A549 (cell line): Measurements from ENCODE around the gene NEUROD6. TPM values are rescaled to one million over a fixed set of nuclear protein-coding genes. Genes with fewer than 3 reads are reported as not detected.

Source experiments
- ATAC-seq, 2 experiments: fragments of 200-7000 bp in 1 of 2; fragments of >200 bp in 1 of 2; cut with Nextera tagmentation in 1 of 2; cut with Tn5 transposase in 1 of 2; 3 replicates each; pipeline versions ENCODE4 v1.8.0 to v1.9.1; 2018 to 2020; ENCODE audit warnings: mild to moderate bottlenecking in 1 of 2, moderate library complexity in 1 of 2
- CTCF ChIA-PET: fragments of 300-600 bp; sonication (Branson Sonifier 250); formaldehyde crosslinking; extraction: SDS; loops from one replicate; lab custom pipeline; 2021; ENCODE audit warnings: antibody characterized with exemption, inconsistent platforms; lab: Yijun Ruan, JAX
- POLR2A ChIA-PET: fragments of 350-600 bp; formaldehyde crosslinking; extraction: SDS; loops from one replicate; lab custom pipeline; 2021; ENCODE audit warnings: antibody characterized with exemption, inconsistent platforms; lab: Yijun Ruan, JAX
- DNase-seq, 2 experiments: peaks; one replicate each; pipeline versions ENCODE4 v3.0.0 to v3.0.0-alpha.2; 2011 to 2016; ENCODE audit warnings: low read depth in 1 of 2, low spot score in 1 of 2
- FAIRE-seq: peaks from 2 replicates; lab custom pipeline; 2011; peaks lifted over from hg19 to GRCh38; lab: Jason Lieb, UNC
- H3K27ac ChIP-seq, 2 experiments: fragments of >200 bp; sonication (Bioruptor Twin); formaldehyde crosslinking; 3 replicates each; pipeline ENCODE4 v1.5.1; 2016 to 2017
- H3K4me1 ChIP-seq: fragments of >200 bp; sonication (Bioruptor Twin); formaldehyde crosslinking; 3 replicates; pipeline ENCODE4 v1.6.1; 2016
- H3K4me2 ChIP-seq: fragments of >200 bp; sonication (Bioruptor Twin); formaldehyde crosslinking; 3 replicates; pipeline ENCODE4 v1.6.1; 2016
- H3K4me3 ChIP-seq: fragments of >200 bp; sonication (Bioruptor Twin); formaldehyde crosslinking; 3 replicates; pipeline ENCODE4 v1.5.1; 2016
- H3K9me3 ChIP-seq: fragments of >200 bp; sonication (Bioruptor Twin); formaldehyde crosslinking; 3 replicates; pipeline ENCODE4 v1.6.1; 2016
- BCL3 ChIP-seq: fragments of >200 bp; sonication (Bioruptor Twin); formaldehyde crosslinking; IDR thresholded peaks from 3 replicates; pipeline ENCODE4 v1.6.1; 2016
- CBX2 ChIP-seq: fragments of 200-600 bp; sonication (generic); IDR thresholded peaks from 2 replicates; pipeline ENCODE4 v1.6.1; 2016; ENCODE audit warnings: low read depth, mild to moderate bottlenecking, borderline replicate concordance
- CEBPB ChIP-seq, 2 experiments: fragments of >200 bp in 1 of 2; sonication (Bioruptor Twin) in 1 of 2; formaldehyde crosslinking in 1 of 2; IDR thresholded peaks; 2 replicates each; pipeline ENCODE4 v1.6.1; 2012 to 2016
- CHD2 ChIP-seq: fragments of 150-350 bp; IDR thresholded peaks from 2 replicates; pipeline ENCODE4 v1.6.1; 2014; ENCODE audit warnings: low read length; ENCODE audit not compliant: partially characterized antibody
- CHD4 ChIP-seq: fragments of 200-600 bp; sonication (generic); IDR thresholded peaks from 2 replicates; pipeline ENCODE4 v1.6.1; 2016; ENCODE audit warnings: antibody characterized with exemption, mild to moderate bottlenecking, borderline replicate concordance
- E2F6 ChIP-seq: IDR thresholded peaks from 2 replicates; pipeline ENCODE4 v1.6.1; 2012; ENCODE audit warnings: low read depth, borderline replicate concordance
- EP300 ChIP-seq, 2 experiments: fragments of >200 bp; sonication (Bioruptor Twin); formaldehyde crosslinking; IDR thresholded peaks; 2 replicates in 1 of 2; 3 replicates in 1 of 2; pipeline ENCODE4 v1.6.1; 2016 to 2017
- FOSB ChIP-seq: fragments of 250-450 bp; sonication (Bioruptor Pico); IDR thresholded peaks from 2 replicates; pipeline ENCODE4 v1.5.0; 2020; ENCODE audit warnings: mild to moderate bottlenecking, moderate library complexity
- FOSL2 ChIP-seq, 2 experiments: fragments of 450-650 bp in 1 of 2; fragments of >200 bp in 1 of 2; sonication (Bioruptor Twin) in 1 of 2; formaldehyde crosslinking; IDR thresholded peaks; 2 replicates each; pipeline versions ENCODE4 v1.5.0 to v1.6.1; 2016 to 2020; ENCODE audit warnings: mild to moderate bottlenecking in 1 of 2, moderate library complexity in 1 of 2
- FOXS1 ChIP-seq: fragments of 250-450 bp; sonication (Bioruptor Pico); IDR thresholded peaks from 2 replicates; pipeline ENCODE4 v1.5.0; 2020; ENCODE audit warnings: mild to moderate bottlenecking, moderate library complexity
- HDAC2 ChIP-seq: fragments of 200-600 bp; sonication (generic); IDR thresholded peaks from 2 replicates; pipeline ENCODE4 v1.6.1; 2016
- HOXB13 ChIP-seq: fragments of 250-450 bp; sonication (Bioruptor Pico); IDR thresholded peaks from 2 replicates; pipeline ENCODE4 v1.5.0; 2020; ENCODE audit warnings: low read depth, mild to moderate bottlenecking, moderate library complexity
- HOXB5 ChIP-seq: fragments of 250-450 bp; sonication (Bioruptor Pico); IDR thresholded peaks from 2 replicates; pipeline ENCODE4 v1.5.0; 2020; ENCODE audit warnings: mild to moderate bottlenecking, moderate library complexity
- JUN ChIP-seq, 2 experiments: fragments of >200 bp; sonication (Bioruptor Twin); formaldehyde crosslinking; IDR thresholded peaks; 2 replicates in 1 of 2; 3 replicates in 1 of 2; pipeline ENCODE4 v1.6.1; 2016 to 2017
- KDM1A ChIP-seq: fragments of 200-600 bp; sonication (generic); IDR thresholded peaks from 2 replicates; pipeline ENCODE4 v1.6.1; 2016; ENCODE audit warnings: low read depth, mild to moderate bottlenecking
- MAFK ChIP-seq: fragments of 450-650 bp; IDR thresholded peaks from 2 replicates; pipeline ENCODE4 v1.6.1; 2014; ENCODE audit not compliant: partially characterized antibody
- MAZ ChIP-seq: fragments of 150-350 bp; IDR thresholded peaks from 2 replicates; pipeline ENCODE4 v1.6.1; 2014; ENCODE audit warnings: antibody characterized with exemption, low read depth, low read length, borderline replicate concordance
- MYC ChIP-seq: IDR thresholded peaks from 2 replicates; pipeline ENCODE4 v1.6.1; 2012; ENCODE audit warnings: mild to moderate bottlenecking, inconsistent platforms, low read length, improper control_type of control experiment, borderline replicate concordance
- NFE2L2 ChIP-seq: fragments of 150-350 bp; conservative IDR thresholded peaks from 2 replicates; pipeline ENCODE4 v1.6.1; 2014; ENCODE audit warnings: low read length
- PHF8 ChIP-seq: fragments of 200-600 bp; sonication (generic); IDR thresholded peaks from 2 replicates; pipeline ENCODE4 v1.6.1; 2016; ENCODE audit warnings: low read depth, mild to moderate bottlenecking, antibody characterized with exemption, moderate library complexity, borderline replicate concordance
- POLR2AphosphoS2 ChIP-seq: conservative IDR thresholded peaks from 2 replicates; pipeline ENCODE4 v1.6.1; 2012; ENCODE audit warnings: low read length, improper control_type of control experiment, inconsistent platforms
- RARB ChIP-seq: fragments of 250-450 bp; sonication (Bioruptor Pico); IDR thresholded peaks from 2 replicates; pipeline ENCODE4 v1.8.0; 2021; ENCODE audit warnings: mild to moderate bottlenecking, moderate library complexity
- REST ChIP-seq: fragments of 200-600 bp; sonication (generic); IDR thresholded peaks from 2 replicates; pipeline ENCODE4 v1.6.1; 2016; ENCODE audit warnings: antibody characterized with exemption, mild to moderate bottlenecking, moderate library complexity
- RNF2 ChIP-seq: fragments of 200-600 bp; sonication (generic); IDR thresholded peaks from 2 replicates; pipeline ENCODE4 v1.6.1; 2016; ENCODE audit warnings: low read depth, mild to moderate bottlenecking, antibody characterized with exemption, moderate library complexity, borderline replicate concordance
- ZFP36 ChIP-seq: fragments of 450-650 bp; IDR thresholded peaks from 2 replicates; pipeline ENCODE4 v1.6.1; 2014; ENCODE audit warnings: borderline replicate concordance; ENCODE audit not compliant: partially characterized antibody
- ZNF302 ChIP-seq: fragments of 250-450 bp; sonication (Bioruptor Pico); IDR thresholded peaks from 2 replicates; pipeline ENCODE4 v1.9.0; 2021; ENCODE audit warnings: inconsistent platforms, mild to moderate bottlenecking, moderate library complexity
- WGBS: methylation state at CpG from one replicate; pipeline ENCODE4 v1.1.6; 2017; ENCODE audit errors: missing lambda C conversion rate; 5-methylcytosine and 5-hydroxymethylcytosine counted together
- polyA minus RNA-seq: library from RNA; depleted of rRNA, polyadenylated mRNA; stranded (reverse); fragments of >200 nt; gene quantifications from 2 replicates; pipeline ENCODE4 v1.2.3, GENCODE V29; 2011; rRNA and poly(A)+ RNA removed
- polyA plus RNA-seq, 4 experiments: library from polyadenylated mRNA; depleted of rRNA in 3 of 4; stranded (reverse); fragments of >200 nt; fragmentation: RNase III in 1 of 4; extraction: RNeasy Plus Mini Kit Qiagen cat#74134 plus additional on column Dnase treatment in 1 of 4; gene quantifications; 2 replicates in 3 of 4; 3 replicates in 1 of 4; pipeline ENCODE4 v1.2.3, GENCODE V29; 2011 to 2017
- TF ChIP-seq, protein P1 (sequence below): IDR thresholded peaks from 2 replicates; pipeline ENCODE4 v1.6.1; 2012
- TF ChIP-seq, protein P2 (sequence below): fragments of 250-450 bp; sonication (Bioruptor Pico); IDR thresholded peaks from 2 replicates; pipeline ENCODE4 v1.5.0; 2021; ENCODE audit warnings: mild to moderate bottlenecking, moderate library complexity, borderline replicate concordance

The NEUROD6 gene
- polyA plus RNA-seq (2011; rRNA removed) (not detected in 2 replicates), polyA plus RNA-seq (2017; fragmentation: RNase III; extraction: RNeasy Plus Mini Kit Qiagen cat#74134 plus additional on column Dnase treatment) (not detected in 3 replicates), polyA minus RNA-seq (not detected in 2 replicates)
- not detected in 2 replicates for polyA plus RNA-seq (2012; cell fraction: cytosol; rRNA removed)
- not detected in 2 replicates for polyA plus RNA-seq (2012; cell fraction: nucleus; rRNA removed)

- POLR2A ChIA-PET, result no interaction called here
- CTCF ChIA-PET, result no interaction called here
- TF ChIP-seq MAFK (no peak), RARB (no peak), MAZ (no peak), FOXS1 (CRISPR knock-in tag) (no peak), ZNF302 (CRISPR knock-in tag) (no peak), NFE2L2 (no peak), JUN (IDR thresholded peaks at IDR 0.05) (no peak), FOSB (no peak), CBX2 (no peak), HDAC2 (no peak), CEBPB (IDR thresholded peaks at IDR 0.05) (no peak), CHD4 (no peak)
- ATAC-seq (no peak), DNase-seq (no peak), FAIRE-seq (no peak)
- H3K9me3 ChIP-seq, result no peaks in the 10 kb centered on the region
- H3K4me2 ChIP-seq, result no peak within 1 kb of the TSS
- 21% methylated on average over 6 of the region's 6 CpGs for WGBS
- no peaks in the 10 kb centered on the region for H3K4me1 ChIP-seq
- H3K4me3 ChIP-seq, result no peak within 1 kb of the TSS
- no peak within 1 kb of the TSS for H3K27ac ChIP-seq
These were observed at the start of gene NEUROD6 for GRCh38 chr7:31340603-31341002. Gene NEUROD6 (minus strand): TSS chr7:31340726. CDS start chr7:31339268, 1,458 bp downstream.

DNA sequence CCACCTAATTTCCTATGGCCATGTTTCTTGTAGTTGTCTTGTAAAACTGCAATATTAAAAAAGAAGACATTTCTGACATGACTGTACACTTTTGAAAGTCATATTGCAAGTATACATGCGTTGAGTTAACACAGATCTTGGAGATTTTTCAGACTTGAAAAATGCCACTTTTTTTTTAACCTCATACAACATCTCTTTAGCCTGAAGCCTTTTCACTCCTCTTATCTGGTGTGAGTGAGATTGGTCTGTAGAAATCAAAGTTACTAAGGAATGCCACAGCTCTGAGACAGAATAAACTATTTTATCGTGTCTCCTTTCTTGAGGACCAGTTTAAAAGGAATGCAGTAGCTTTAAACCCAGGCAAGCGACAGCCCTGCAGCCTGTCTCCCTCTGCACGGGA, 43.9 kb upstream of the NEUROD6 start:
- ATAC-seq, result no peak
- POLR2A ChIA-PET, result no interaction called here
- Histone ChIP-seq H3K4me1 (no peaks in the 10 kb centered on the region), H3K4me3 (no peak overlapping the region), H3K27ac (no peak overlapping the region), H3K9me3 (no peaks in the 10 kb centered on the region), H3K4me2 (no peak overlapping the region)
- 85% methylated on average over 4 of the region's 4 CpGs for WGBS
- TF ChIP-seq REST (no peak), PHF8 (no peak), KDM1A (no peak), CHD2 (no peak), EP300 (IDR thresholded peaks at IDR 0.05) (no peak), E2F6 (no peak), RNF2 (no peak), MYC (no peak), ZFP36 (no peak), CBX2 (no peak), FOSL2 (IDR thresholded peaks at IDR 0.05) (no peak), FOSL2 (CRISPR knock-in tag; IDR thresholded peaks at IDR 0.05) (no peak), HOXB5 (CRISPR knock-in tag) (no peak), CHD4 (no peak), POLR2AphosphoS2 (no peak), HOXB13 (CRISPR knock-in tag) (no peak), BCL3 (no peak)
- TF ChIP-seq, protein P1, sequence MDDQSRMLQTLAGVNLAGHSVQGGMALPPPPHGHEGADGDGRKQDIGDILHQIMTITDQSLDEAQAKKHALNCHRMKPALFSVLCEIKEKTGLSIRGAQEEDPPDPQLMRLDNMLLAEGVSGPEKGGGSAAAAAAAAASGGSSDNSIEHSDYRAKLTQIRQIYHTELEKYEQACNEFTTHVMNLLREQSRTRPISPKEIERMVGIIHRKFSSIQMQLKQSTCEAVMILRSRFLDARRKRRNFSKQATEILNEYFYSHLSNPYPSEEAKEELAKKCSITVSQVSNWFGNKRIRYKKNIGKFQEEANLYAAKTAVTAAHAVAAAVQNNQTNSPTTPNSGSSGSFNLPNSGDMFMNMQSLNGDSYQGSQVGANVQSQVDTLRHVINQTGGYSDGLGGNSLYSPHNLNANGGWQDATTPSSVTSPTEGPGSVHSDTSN, result no peak
- TF ChIP-seq, protein P2, sequence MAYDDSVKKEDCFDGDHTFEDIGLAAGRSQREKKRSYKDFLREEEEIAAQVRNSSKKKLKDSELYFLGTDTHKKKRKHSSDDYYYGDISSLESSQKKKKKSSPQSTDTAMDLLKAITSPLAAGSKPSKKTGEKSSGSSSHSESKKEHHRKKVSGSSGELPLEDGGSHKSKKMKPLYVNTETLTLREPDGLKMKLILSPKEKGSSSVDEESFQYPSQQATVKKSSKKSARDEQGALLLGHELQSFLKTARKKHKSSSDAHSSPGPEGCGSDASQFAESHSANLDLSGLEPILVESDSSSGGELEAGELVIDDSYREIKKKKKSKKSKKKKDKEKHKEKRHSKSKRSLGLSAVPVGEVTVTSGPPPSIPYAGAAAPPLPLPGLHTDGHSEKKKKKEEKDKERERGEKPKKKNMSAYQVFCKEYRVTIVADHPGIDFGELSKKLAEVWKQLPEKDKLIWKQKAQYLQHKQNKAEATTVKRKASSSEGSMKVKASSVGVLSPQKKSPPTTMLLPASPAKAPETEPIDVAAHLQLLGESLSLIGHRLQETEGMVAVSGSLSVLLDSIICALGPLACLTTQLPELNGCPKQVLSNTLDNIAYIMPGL (CRISPR knock-in tag), result no peak
- DNase-seq, result no peak
- no peak for FAIRE-seq
- CTCF ChIA-PET, result interaction anchor here (1.6 to 3.1 kb wide), 2 partner anchors 11 to 59 kb away, joined by 5 to 21 read pairs; no protein-coding TSS in a partner anchor
